Neural cell (in vitro differentiated cells): ENCODE data around the gene LRRC73. TPM values are rescaled to one million over a fixed set of nuclear protein-coding genes. Genes with fewer than 3 reads are reported as not detected.

Experiments
- H2AFZ ChIP-seq: fragments of 200-600, 300-800 bp; sonication (generic), shearing (Covaris generic); 2 replicates; pipeline ENCODE4 v1.6.0; 2014; ENCODE audit warnings: low read depth, mild to moderate bottlenecking, antibody characterized with exemption, low read length, moderate library complexity
- H3F3A ChIP-seq: fragments of 200-600 bp; shearing (Covaris generic); 2 replicates; pipeline ENCODE4 v1.6.1; 2016; ENCODE audit warnings: mild to moderate bottlenecking, moderate library complexity, mixed read lengths, antibody characterized with exemption, low read length; ENCODE audit not compliant: insufficient read depth, poor library complexity, severe bottlenecking
- H3K27ac ChIP-seq: fragments of 200-600, 300-800 bp; sonication (generic), shearing (Covaris generic); 2 replicates; pipeline ENCODE4 v1.5.1; 2014; ENCODE audit warnings: mild to moderate bottlenecking, low read length, moderate library complexity
- H3K27me3 ChIP-seq: fragments of 300-800, 200-600 bp; sonication (generic), shearing (Covaris generic); 2 replicates; pipeline ENCODE4 v1.6.0; 2014; ENCODE audit warnings: mild to moderate bottlenecking, low read depth, low read length, moderate library complexity; ENCODE audit not compliant: insufficient read depth
- H3K36me3 ChIP-seq: fragments of 300-800, 200-600 bp; sonication (generic), shearing (Covaris generic); 2 replicates; pipeline ENCODE4 v1.5.1; 2014; ENCODE audit warnings: mild to moderate bottlenecking, antibody characterized with exemption, low read length, moderate library complexity; ENCODE audit not compliant: insufficient read depth
- H3K4me2 ChIP-seq: fragments of 300-800, 200-600 bp; sonication (generic), shearing (Covaris generic); 2 replicates; pipeline ENCODE4 v1.6.0; 2014; ENCODE audit warnings: mild to moderate bottlenecking, low read length
- H3K4me3 ChIP-seq: fragments of 300-800, 200-600 bp; sonication (generic), shearing (Covaris generic); 2 replicates; pipeline ENCODE4 v1.5.1; 2014; ENCODE audit warnings: mild to moderate bottlenecking, low read length, moderate library complexity
- H3K79me2 ChIP-seq: fragments of 200-600 bp; shearing (Covaris generic); replicated peaks from 2 replicates; pipeline ENCODE4 v1.6.0; 2014; ENCODE audit warnings: mild to moderate bottlenecking, low read length, moderate library complexity; ENCODE audit not compliant: insufficient read depth
- H3K9ac ChIP-seq: fragments of 300-800, 200-600 bp; sonication (generic), shearing (Covaris generic); 2 replicates; pipeline ENCODE4 v1.6.1; 2016; ENCODE audit warnings: mild to moderate bottlenecking, low read length, mixed read lengths
- H3K9me2 ChIP-seq: fragments of 200-600 bp; shearing (Covaris generic); 2 replicates; pipeline ENCODE4 v1.6.1; 2016; ENCODE audit warnings: mild to moderate bottlenecking, low read length, mixed read lengths; ENCODE audit not compliant: insufficient read depth
- H3K9me3 ChIP-seq: fragments of 200-600, 300-800 bp; sonication (generic), shearing (Covaris generic); 2 replicates; pipeline ENCODE4 v1.6.1; 2016; ENCODE audit warnings: mild to moderate bottlenecking, mixed run types, low read length, moderate library complexity, mixed read lengths
- H4K20me1 ChIP-seq: fragments of 200-600 bp; shearing (Covaris generic); 2 replicates; pipeline ENCODE4 v1.6.1; 2016; ENCODE audit warnings: mild to moderate bottlenecking, mixed run types; ENCODE audit not compliant: insufficient read depth
- CTCF ChIP-seq: fragments of 450-650 bp; IDR thresholded peaks from 2 replicates; pipeline ENCODE4 v1.5.1; 2014; ENCODE audit warnings: antibody characterized with exemption, mild to moderate bottlenecking, moderate library complexity; ENCODE audit not compliant: poor library complexity, severe bottlenecking
- EP300 ChIP-seq: fragments of 450-650 bp; conservative IDR thresholded peaks from 2 replicates; pipeline ENCODE4 v1.6.1; 2014; ENCODE audit warnings: antibody characterized with exemption, mild to moderate bottlenecking, moderate library complexity; ENCODE audit not compliant: poor library complexity, severe bottlenecking
- EZH2 ChIP-seq: fragments of 200-600, 300-800 bp; shearing (Covaris generic), sonication (generic); IDR thresholded peaks from 2 replicates; pipeline ENCODE4 v1.6.1; 2014; ENCODE audit warnings: antibody characterized with exemption, low read length, borderline replicate concordance, mild to moderate bottlenecking; ENCODE audit not compliant: insufficient read depth, poor library complexity, severe bottlenecking
- MXI1 ChIP-seq: fragments of 450-650 bp; conservative IDR thresholded peaks from 2 replicates; pipeline ENCODE4 v1.6.1; 2014; ENCODE audit warnings: antibody characterized with exemption, mild to moderate bottlenecking; ENCODE audit not compliant: poor library complexity, severe bottlenecking
- POLR2AphosphoS5 ChIP-seq: IDR thresholded peaks from 2 replicates; pipeline ENCODE4 v1.6.1; 2012
- RAD21 ChIP-seq: fragments of 450-650 bp; conservative IDR thresholded peaks from 2 replicates; pipeline ENCODE4 v1.6.1; 2014; ENCODE audit warnings: antibody characterized with exemption, mild to moderate bottlenecking, moderate library complexity
- REST ChIP-seq: IDR thresholded peaks from 2 replicates; pipeline ENCODE4 v1.6.1; 2012; ENCODE audit warnings: borderline replicate concordance
- SMC3 ChIP-seq: fragments of 450-650 bp; conservative IDR thresholded peaks from 2 replicates; pipeline ENCODE4 v1.6.1; 2014; ENCODE audit warnings: antibody characterized with exemption, mild to moderate bottlenecking, moderate library complexity; ENCODE audit not compliant: poor library complexity
- TAF1 ChIP-seq: IDR thresholded peaks from 2 replicates; pipeline ENCODE4 v1.6.1; 2012; ENCODE audit warnings: low read depth
- polyA plus RNA-seq: library from polyadenylated mRNA; depleted of rRNA; stranded (reverse); fragments of >200 nt; gene quantifications from 2 replicates; pipeline ENCODE4 v1.2.3, GENCODE V29; 2014

LRRC73 gene
- polyA plus RNA-seq, 1 donor from 2014 or later: 4.7 TPM

- Histone ChIP-seq H3K9ac (no peak overlapping the region), H3K4me2 (no peak overlapping the region), H4K20me1 (no peaks in the 10 kb centered on the region), H3K27me3 (no peaks in the 10 kb centered on the region), H3K4me3 (no peak overlapping the region), H3K36me3 (peaks cover 5% of the 10 kb centered on the region), H3K9me3 (no peaks in the 10 kb centered on the region), H3K79me2 (no peaks in the 10 kb centered on the region), H3F3A (no peaks in the 10 kb centered on the region), H3K27ac (no peak overlapping the region), H2AFZ (no peak overlapping the region), H3K9me2 (no peaks in the 10 kb centered on the region)
- TF ChIP-seq EZH2 (no peak), POLR2AphosphoS5 (no peak), EP300 (no peak), REST (no peak), SMC3 (no peak), MXI1 (no peak), RAD21 (no peak), TAF1 (no peak), CTCF (no peak)
Measured at GRCh38 chr6:43506171-43506570, 4.0 kb downstream of the LRRC73 start.

- Histone ChIP-seq H4K20me1 (no peaks in the 10 kb centered on the region), H3F3A (no peaks in the 10 kb centered on the region), H3K79me2 (no peaks in the 10 kb centered on the region), H3K9ac (no peak overlapping the region), H3K9me3 (no peaks in the 10 kb centered on the region), H2AFZ (no peak overlapping the region), H3K27ac (no peak overlapping the region), H3K9me2 (no peaks in the 10 kb centered on the region), H3K27me3 (no peaks in the 10 kb centered on the region), H3K4me3 (no peak overlapping the region), H3K36me3 (peaks cover 2% of the 10 kb centered on the region), H3K4me2 (no peak overlapping the region)
- TF ChIP-seq TAF1 (no peak), CTCF (no peak), EZH2 (no peak), SMC3 (no peak)
Measured at GRCh38 chr6:43505718-43506117, 4.4 kb downstream of the LRRC73 start.
